GM23338 (cell line): ENCODE measurements around the gene CD244.

Experiments
- EZH2phosphoT487 ChIP-seq: fragments of 200-600 bp; sonication (generic); IDR thresholded peaks from one replicate; pipeline ENCODE4 v1.8.1; 2018; ENCODE audit warnings: antibody characterized with exemption; ENCODE audit not compliant: unreplicated experiment
- REST ChIP-seq: IDR thresholded peaks from one replicate; pipeline ENCODE4 v1.6.1; 2018; ENCODE audit warnings: antibody characterized with exemption; ENCODE audit not compliant: unreplicated experiment
- STAT1 ChIP-seq: IDR thresholded peaks from one replicate; pipeline ENCODE4 v1.6.1; 2016; ENCODE audit warnings: antibody characterized with exemption; ENCODE audit not compliant: unreplicated experiment
- TF ChIP-seq, protein P1 (sequence below), 2 experiments: fragments of 200-600 bp in 1 of 2; sonication (generic) in 1 of 2; conservative IDR thresholded peaks; 2 replicates each; pipeline versions ENCODE4 v1.5.1 to v1.6.1; 2016 to 2017; ENCODE audit warnings: antibody characterized with exemption in 2 of 2, low read depth in 2 of 2, mild to moderate bottlenecking in 2 of 2, moderate library complexity in 1 of 2

DNA sequence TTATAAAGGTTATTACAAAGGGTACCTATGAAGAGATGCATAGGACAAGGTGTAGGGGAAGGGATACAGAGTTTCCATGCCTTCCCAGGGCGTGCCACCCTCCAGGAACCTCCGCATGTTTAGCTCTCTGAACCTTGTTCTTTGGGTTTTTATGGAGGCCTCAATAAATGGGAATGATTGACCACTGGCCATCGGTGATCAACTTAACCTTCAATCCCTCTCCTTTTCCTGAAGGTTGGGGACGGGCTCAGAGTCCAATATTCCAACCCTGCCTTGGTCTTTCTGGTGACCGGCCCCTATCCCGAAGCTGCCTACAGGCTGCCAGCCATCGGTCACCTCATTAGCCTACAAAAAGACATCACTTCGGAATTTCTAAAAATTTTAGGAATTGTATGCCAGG, 11.7 kb downstream of the CD244 start:
- TF ChIP-seq, protein P1, sequence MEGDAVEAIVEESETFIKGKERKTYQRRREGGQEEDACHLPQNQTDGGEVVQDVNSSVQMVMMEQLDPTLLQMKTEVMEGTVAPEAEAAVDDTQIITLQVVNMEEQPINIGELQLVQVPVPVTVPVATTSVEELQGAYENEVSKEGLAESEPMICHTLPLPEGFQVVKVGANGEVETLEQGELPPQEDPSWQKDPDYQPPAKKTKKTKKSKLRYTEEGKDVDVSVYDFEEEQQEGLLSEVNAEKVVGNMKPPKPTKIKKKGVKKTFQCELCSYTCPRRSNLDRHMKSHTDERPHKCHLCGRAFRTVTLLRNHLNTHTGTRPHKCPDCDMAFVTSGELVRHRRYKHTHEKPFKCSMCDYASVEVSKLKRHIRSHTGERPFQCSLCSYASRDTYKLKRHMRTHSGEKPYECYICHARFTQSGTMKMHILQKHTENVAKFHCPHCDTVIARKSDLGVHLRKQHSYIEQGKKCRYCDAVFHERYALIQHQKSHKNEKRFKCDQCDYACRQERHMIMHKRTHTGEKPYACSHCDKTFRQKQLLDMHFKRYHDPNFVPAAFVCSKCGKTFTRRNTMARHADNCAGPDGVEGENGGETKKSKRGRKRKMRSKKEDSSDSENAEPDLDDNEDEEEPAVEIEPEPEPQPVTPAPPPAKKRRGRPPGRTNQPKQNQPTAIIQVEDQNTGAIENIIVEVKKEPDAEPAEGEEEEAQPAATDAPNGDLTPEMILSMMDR (conservative IDR thresholded peaks at IDR 0.05; ENCODE audit: low read depth in 2 of 2), result no peak
- TF ChIP-seq REST (no peak), EZH2phosphoT487 (no peak), STAT1 (no peak)
